Breast epithelium (tissue), 3 donors: Measurements from ENCODE around the gene KCNC3.

Experiments
- CTCF ChIP-seq, 3 donors: fragments of 450-650 bp; IDR thresholded peaks; one replicate each; pipeline ENCODE4 v1.5.1; 2016 to 2017; ENCODE audit warnings: antibody characterized with exemption in 3 of 3, mild to moderate bottlenecking in 3 of 3, moderate library complexity in 3 of 3
- POLR2A ChIP-seq: fragments of 450-650 bp; IDR thresholded peaks from one replicate; pipeline ENCODE4 v1.6.1; 2016; ENCODE audit warnings: antibody characterized with exemption, mild to moderate bottlenecking, moderate library complexity

- no peak for TF ChIP-seq CTCF (IDR thresholded peaks at IDR 0.05)
- no peak for TF ChIP-seq POLR2A
Observed at GRCh38 chr19:50349277-50350057, 20.3 kb upstream of the KCNC3 start.
